NCI-H2196 (cell line): Measurements from ENCODE around the gene C16orf86.

Experiments
- DNase-seq: peaks from one replicate; lab custom pipeline; 2025; ENCODE audit not compliant: unreplicated experiment; lab: John Stamatoyannopoulos, UW

The C16orf86 gene

GRCh38 chr16:67666559-67667452 lies at the start of gene C16orf86, which contains the start of gene ENKD1:
TSS of gene C16orf86 (plus strand) at chr16:67666814. CDS start at chr16:67666971, 157 bp downstream.
TSS of gene ENKD1 (minus strand) at chr16:67666750. CDS start at chr16:67666442, 308 bp downstream.
- peak; percentile 47 for DNase-seq

- DNase-seq = no peak
These were observed 38.4 kb upstream of the C16orf86 start for GRCh38 chr16:67628216-67628615.

- DNase-seq = no peak
These were observed 34.0 kb upstream of the C16orf86 start for GRCh38 chr16:67632415-67633172.

- no peak for DNase-seq
These were observed 29.9 kb upstream of the C16orf86 start for GRCh38 chr16:67636713-67637112.

GRCh38 chr16:67637625-67638024 lies 29.0 kb upstream of the C16orf86 start:
- DNase-seq = no peak

- peak; percentile 65 for DNase-seq
These were observed 24.6 kb upstream of the C16orf86 start for GRCh38 chr16:67641779-67642708.

- DNase-seq = no peak
These were observed 22.6 kb upstream of the C16orf86 start for GRCh38 chr16:67644038-67644437.

GRCh38 chr16:67645397-67646121 lies 21.1 kb upstream of the C16orf86 start:
- DNase-seq = no peak

GRCh38 chr16:67647111-67647651 lies 19.4 kb upstream of the C16orf86 start:
- no peak for DNase-seq

- DNase-seq = no peak
These were observed 18.9 kb upstream of the C16orf86 start for GRCh38 chr16:67647681-67648080.

GRCh38 chr16:67648088-67648763 lies 18.4 kb upstream of the C16orf86 start:
- no peak for DNase-seq

GRCh38 chr16:67648764-67649407 lies 17.7 kb upstream of the C16orf86 start:
- no peak for DNase-seq

GRCh38 chr16:67649494-67649931 lies 17.1 kb upstream of the C16orf86 start:
- no peak for DNase-seq

GRCh38 chr16:67650023-67650422 lies 16.6 kb upstream of the C16orf86 start:
- DNase-seq = no peak

GRCh38 chr16:67651039-67651438 lies 15.6 kb upstream of the C16orf86 start:
- DNase-seq = no peak

GRCh38 chr16:67651847-67652246 lies 14.8 kb upstream of the C16orf86 start:
- DNase-seq = no peak

GRCh38 chr16:67652578-67653127 lies 14.0 kb upstream of the C16orf86 start:
- DNase-seq = no peak

- no peak for DNase-seq
These were observed 13.4 kb upstream of the C16orf86 start for GRCh38 chr16:67653128-67653788.
